Endothelial cell of umbilical vein (primary cell): Measurements from ENCODE around the gene NDUFB6. TPM values are rescaled to one million over a fixed set of nuclear protein-coding genes. Genes with fewer than 3 reads are reported as not detected.

Experiments
- BruUV-seq: library from RNA; stranded (reverse); fragments of 400-500 nt; replicated peaks from 2 replicates; lab custom pipeline; 2021; lab: Mats Ljungman, UMichigan
- CTCF ChIA-PET: fragments of 300-600, 350-600 bp; sonication (Branson Sonifier 250); formaldehyde crosslinking; loops from one replicate; lab custom pipeline; 2021; ENCODE audit warnings: antibody characterized with exemption, inconsistent platforms; lab: Charles Lee
- POLR2A ChIA-PET: fragments of 300-600, 350-600 bp; sonication (Branson Sonifier 250); formaldehyde crosslinking; loops from one replicate; lab custom pipeline; 2021; ENCODE audit warnings: antibody characterized with exemption, inconsistent platforms; lab: Charles Lee
- DNase-seq: peaks from one replicate; pipeline ENCODE4 v3.0.0-alpha.2; 2011; ENCODE audit warnings: low read depth, low spot score
- FAIRE-seq: peaks from 2 replicates; lab custom pipeline; 2011; peaks lifted over from hg19 to GRCh38; lab: Jason Lieb, UNC
- H2AFZ ChIP-seq: 2 replicates; pipeline ENCODE4 v1.6.0; 2012; ENCODE audit warnings: low read depth, low read length, control low read depth, inconsistent platforms
- H3K27ac ChIP-seq: 2 replicates; pipeline ENCODE4 v1.5.1; 2011; ENCODE audit warnings: low read depth, mild to moderate bottlenecking, control low read depth, low read length, moderate library complexity; ENCODE audit not compliant: insufficient read depth
- H3K27me3 ChIP-seq, 2 experiments: 2 replicates each; pipeline versions ENCODE4 v1.6.0 to v1.6.1; 2011; ENCODE audit warnings: low read length in 2 of 2, mixed read lengths in 1 of 2; ENCODE audit not compliant: control insufficient read depth in 2 of 2, insufficient read depth in 2 of 2
- H3K36me3 ChIP-seq, 2 experiments: 2 replicates in 1 of 2; 3 replicates in 1 of 2; pipeline ENCODE4 v1.5.1; 2011; ENCODE audit warnings: low read length in 2 of 2, mild to moderate bottlenecking in 1 of 2, moderate library complexity in 1 of 2; ENCODE audit not compliant: control insufficient read depth in 2 of 2, insufficient read depth in 2 of 2; ENCODE audit errors: extremely low read depth in 1 of 2
- H3K4me1 ChIP-seq: 3 replicates; pipeline ENCODE4 v1.5.1; 2011; ENCODE audit warnings: mild to moderate bottlenecking, low read length; ENCODE audit not compliant: control insufficient read depth, insufficient read depth; ENCODE audit errors: extremely low read depth
- H3K4me2 ChIP-seq: 2 replicates; pipeline ENCODE4 v1.6.1; 2011; ENCODE audit warnings: low read length, control low read depth, mixed read lengths; ENCODE audit not compliant: insufficient read depth
- H3K4me3 ChIP-seq, 3 experiments: fragments of 200-600 bp in 1 of 3; sonication (generic), shearing (Covaris generic) in 1 of 3; replicated peaks in 1 of 3; 2 replicates each; pipeline ENCODE4 v1.5.1; 2011 to 2016; ENCODE audit warnings: control low read depth in 3 of 3, low read length in 3 of 3, mild to moderate bottlenecking in 2 of 3, inconsistent platforms in 1 of 3, low read depth in 1 of 3, moderate library complexity in 1 of 3; ENCODE audit not compliant: insufficient read depth in 1 of 3
- H3K79me2 ChIP-seq: 2 replicates; pipeline ENCODE4 v1.6.0; 2012; ENCODE audit warnings: low read length, inconsistent platforms; ENCODE audit not compliant: control insufficient read depth, insufficient read depth
- H3K9ac ChIP-seq: replicated peaks from 2 replicates; pipeline ENCODE3; 2011; ENCODE audit warnings: low read length, control low read depth; ENCODE audit not compliant: insufficient read depth; ENCODE audit errors: extremely low read depth
- H3K9me1 ChIP-seq: replicated peaks from 3 replicates; pipeline ENCODE4 v1.6.0; 2011; ENCODE audit warnings: mild to moderate bottlenecking, low read length; ENCODE audit not compliant: control insufficient read depth, insufficient read depth; ENCODE audit errors: extremely low read depth
- H3K9me3 ChIP-seq: replicated peaks from 2 replicates; pipeline ENCODE4 v1.5.1; 2012; ENCODE audit warnings: low read length, inconsistent platforms; ENCODE audit not compliant: control insufficient read depth, insufficient read depth
- H4K20me1 ChIP-seq: replicated peaks from 2 replicates; pipeline ENCODE3; 2011; ENCODE audit warnings: mild to moderate bottlenecking, low read length; ENCODE audit not compliant: control insufficient read depth, insufficient read depth; ENCODE audit errors: extremely low read depth
- CTCF ChIP-seq, 2 donors: IDR thresholded peaks; 1 replicate in 1 of 2; 2 replicates in 1 of 2; pipeline ENCODE4 v1.5.1; 2011; ENCODE audit warnings: low read length in 2 of 2, mild to moderate bottlenecking in 2 of 2, moderate library complexity in 2 of 2, control low read depth in 1 of 2, inconsistent platforms in 1 of 2, low read depth in 1 of 2; ENCODE audit not compliant: insufficient read depth in 1 of 2; ENCODE audit errors: extremely low read depth in 1 of 2
- EZH2 ChIP-seq: IDR thresholded peaks from 2 replicates; pipeline ENCODE4 v1.6.1; 2012; ENCODE audit warnings: borderline replicate concordance, low read depth, mild to moderate bottlenecking, moderate library complexity, low read length, inconsistent platforms; ENCODE audit not compliant: severe bottlenecking
- FOS ChIP-seq: IDR thresholded peaks from 2 replicates; pipeline ENCODE4 v1.6.1; 2011; ENCODE audit warnings: mild to moderate bottlenecking, low read length, moderate library complexity, borderline replicate concordance; ENCODE audit not compliant: insufficient read depth
- GATA2 ChIP-seq: IDR thresholded peaks from 2 replicates; pipeline ENCODE4 v1.7.0; 2011; ENCODE audit warnings: low read depth, mild to moderate bottlenecking, moderate library complexity, mixed read lengths, low read length; ENCODE audit not compliant: insufficient read length, insufficient read depth
- JUN ChIP-seq: IDR thresholded peaks from 2 replicates; pipeline ENCODE4 v1.6.1; 2011; ENCODE audit warnings: borderline replicate concordance, low read depth; ENCODE audit not compliant: insufficient read length, insufficient read depth
- MAX ChIP-seq: IDR thresholded peaks from 2 replicates; pipeline ENCODE4 v1.6.1; 2011; ENCODE audit not compliant: insufficient read depth, insufficient read length
- MYC ChIP-seq: IDR thresholded peaks from one replicate; pipeline ENCODE4 v1.6.1; 2011; ENCODE audit warnings: mild to moderate bottlenecking, low read depth, low read length
- dilution Hi-C: fragments of 300-500 bp; cut with MboI; formaldehyde crosslinking; loops from one replicate; pipeline ENCODE4 v1.15.0; 2019; ENCODE audit warnings: low sequenced_read_pairs; ENCODE audit not compliant: extremely low pct_ligation_motif_present
- intact Hi-C: fragments of 100-400 bp; cut with micrococcal nuclease; formaldehyde crosslinking; loops from one replicate; pipeline ENCODE4 v1.10.0; 2022
- polyA plus RNA-seq, 4 experiments: library from polyadenylated mRNA; depleted of rRNA in 3 of 4; stranded (reverse) in 3 of 4; unstranded in 1 of 4; fragments of >200 nt; gene quantifications; 2 replicates each; pipeline versions ENCODE4 v1.2.1 to v1.2.3, GENCODE V29; 2011 to 2012; ENCODE audit warnings: missing spikeins in 1 of 4
- total RNA-seq: library from RNA; stranded (reverse); gene quantifications from 2 replicates; pipeline ENCODE4 v1.2.3, GENCODE V29; 2021

Gene NDUFB6
- total and polyA plus RNA-seq, 2 donors (not counting 3 experiments of a cell fraction or from before 2014, with no cell fraction given) = 53.5 to 59.2 TPM

GRCh38 chr9:32543047-32543446 is 29.9 kb downstream of the NDUFB6 start:
- H3K36me3 ChIP-seq = peaks cover 4 to 11% of the 10 kb centered on the region in 2 experiments
- no peaks in the 10 kb centered on the region for H3K4me1 ChIP-seq
- peaks cover 7% of the 10 kb centered on the region for H4K20me1 ChIP-seq
- H3K4me2 ChIP-seq = no peak overlapping the region
- H2AFZ ChIP-seq = no peak overlapping the region
- H3K79me2 ChIP-seq = peaks cover 54% of the 10 kb centered on the region
- no peak overlapping the region for H3K4me3 ChIP-seq
- CTCF ChIA-PET = no interaction called here
- no peaks in the 10 kb centered on the region for H3K9me3 ChIP-seq
- BruUV-seq = no TSS peak
- H3K9me1 ChIP-seq = no peaks in the 10 kb centered on the region
- no peak overlapping the region for H3K9ac ChIP-seq
- POLR2A ChIA-PET = no interaction called here
- dilution Hi-C loops = no loop called here
- no peak for TF ChIP-seq EZH2
- no peak for TF ChIP-seq CTCF (IDR thresholded peaks at IDR 0.05; ENCODE audit: extremely low read depth in 1 of 2, insufficient read depth in 1 of 2, low read depth in 1 of 2, low read length in 2 of 2)
- no peak for TF ChIP-seq JUN
- TF ChIP-seq GATA2 = no peak
- TF ChIP-seq FOS = no peak
- TF ChIP-seq MYC = no peak
- TF ChIP-seq MAX = no peak
- no peak overlapping the region for H3K27ac ChIP-seq
- no peaks in the 10 kb centered on the region for H3K27me3 ChIP-seq
- intact Hi-C loops = no loop called here
- no peak for FAIRE-seq
- no peak for DNase-seq
